Measurements from ENCODE around the gene ENO1. TPM values are rescaled to one million over a fixed set of nuclear protein-coding genes. Genes with fewer than 3 reads are reported as not detected.

ENO1 gene
- total and polyA plus RNA-seq, 9 of the 15 experiments (the other 6 are each of a cell fraction or from before 2014, with no cell fraction given): 2,249 to 7,472 (median 2,868) TPM

DNA sequence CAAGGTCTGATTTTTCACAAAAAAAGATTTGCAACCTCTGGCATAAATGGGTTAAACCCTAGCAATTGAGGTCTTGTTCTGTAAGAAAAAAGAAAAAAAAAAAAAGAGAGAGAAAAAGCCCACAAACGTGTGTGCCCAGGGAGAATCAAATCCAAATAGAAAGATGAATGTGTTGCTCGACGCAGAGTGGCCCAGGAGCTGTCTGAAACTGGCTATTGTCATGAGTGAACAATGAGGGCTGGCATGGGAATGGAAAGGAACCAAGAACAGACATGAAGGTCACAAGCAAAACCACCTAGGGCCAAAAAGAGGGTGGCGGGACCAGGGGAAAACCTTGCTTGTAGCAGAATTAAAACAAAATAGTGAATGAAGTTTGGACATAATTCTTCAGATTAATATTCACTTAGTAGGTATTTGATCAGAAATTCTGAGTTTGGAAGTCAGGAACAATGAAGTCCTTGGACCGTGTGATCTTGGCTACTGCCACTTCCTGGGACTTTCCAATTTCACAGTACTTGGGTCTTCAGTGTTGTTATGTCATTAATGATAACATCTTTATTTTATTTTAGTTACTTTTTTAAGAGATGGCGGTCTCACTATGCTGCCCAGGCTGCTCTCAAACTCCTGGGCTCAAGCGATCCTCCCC, 3.1 kb downstream of the ENO1 start (continued):
- TF ChIP-seq, protein P1, sequence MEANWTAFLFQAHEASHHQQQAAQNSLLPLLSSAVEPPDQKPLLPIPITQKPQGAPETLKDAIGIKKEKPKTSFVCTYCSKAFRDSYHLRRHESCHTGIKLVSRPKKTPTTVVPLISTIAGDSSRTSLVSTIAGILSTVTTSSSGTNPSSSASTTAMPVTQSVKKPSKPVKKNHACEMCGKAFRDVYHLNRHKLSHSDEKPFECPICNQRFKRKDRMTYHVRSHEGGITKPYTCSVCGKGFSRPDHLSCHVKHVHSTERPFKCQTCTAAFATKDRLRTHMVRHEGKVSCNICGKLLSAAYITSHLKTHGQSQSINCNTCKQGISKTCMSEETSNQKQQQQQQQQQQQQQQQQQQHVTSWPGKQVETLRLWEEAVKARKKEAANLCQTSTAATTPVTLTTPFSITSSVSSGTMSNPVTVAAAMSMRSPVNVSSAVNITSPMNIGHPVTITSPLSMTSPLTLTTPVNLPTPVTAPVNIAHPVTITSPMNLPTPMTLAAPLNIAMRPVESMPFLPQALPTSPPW (CRISPR knock-in tag; IDR thresholded peaks at IDR 0.05): no peak
- TF ChIP-seq, protein P2, sequence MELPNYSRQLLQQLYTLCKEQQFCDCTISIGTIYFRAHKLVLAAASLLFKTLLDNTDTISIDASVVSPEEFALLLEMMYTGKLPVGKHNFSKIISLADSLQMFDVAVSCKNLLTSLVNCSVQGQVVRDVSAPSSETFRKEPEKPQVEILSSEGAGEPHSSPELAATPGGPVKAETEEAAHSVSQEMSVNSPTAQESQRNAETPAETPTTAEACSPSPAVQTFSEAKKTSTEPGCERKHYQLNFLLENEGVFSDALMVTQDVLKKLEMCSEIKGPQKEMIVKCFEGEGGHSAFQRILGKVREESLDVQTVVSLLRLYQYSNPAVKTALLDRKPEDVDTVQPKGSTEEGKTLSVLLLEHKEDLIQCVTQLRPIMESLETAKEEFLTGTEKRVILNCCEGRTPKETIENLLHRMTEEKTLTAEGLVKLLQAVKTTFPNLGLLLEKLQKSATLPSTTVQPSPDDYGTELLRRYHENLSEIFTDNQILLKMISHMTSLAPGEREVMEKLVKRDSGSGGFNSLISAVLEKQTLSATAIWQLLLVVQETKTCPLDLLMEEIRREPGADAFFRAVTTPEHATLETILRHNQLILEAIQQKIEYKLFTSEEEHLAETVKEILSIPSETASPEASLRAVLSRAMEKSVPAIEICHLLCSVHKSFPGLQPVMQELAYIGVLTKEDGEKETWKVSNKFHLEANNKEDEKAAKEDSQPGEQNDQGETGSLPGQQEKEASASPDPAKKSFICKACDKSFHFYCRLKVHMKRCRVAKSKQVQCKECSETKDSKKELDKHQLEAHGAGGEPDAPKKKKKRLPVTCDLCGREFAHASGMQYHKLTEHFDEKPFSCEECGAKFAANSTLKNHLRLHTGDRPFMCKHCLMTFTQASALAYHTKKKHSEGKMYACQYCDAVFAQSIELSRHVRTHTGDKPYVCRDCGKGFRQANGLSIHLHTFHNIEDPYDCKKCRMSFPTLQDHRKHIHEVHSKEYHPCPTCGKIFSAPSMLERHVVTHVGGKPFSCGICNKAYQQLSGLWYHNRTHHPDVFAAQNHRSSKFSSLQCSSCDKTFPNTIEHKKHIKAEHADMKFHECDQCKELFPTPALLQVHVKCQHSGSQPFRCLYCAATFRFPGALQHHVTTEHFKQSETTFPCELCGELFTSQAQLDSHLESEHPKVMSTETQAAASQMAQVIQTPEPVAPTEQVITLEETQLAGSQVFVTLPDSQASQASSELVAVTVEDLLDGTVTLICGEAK (IDR thresholded peaks at IDR 0.05): no peak
- TF ChIP-seq, protein P2 (CRISPR knock-in tag; IDR thresholded peaks at IDR 0.05): no peak
- no peak for TF ChIP-seq PHF21A (IDR thresholded peaks at IDR 0.05; ENCODE audit: borderline replicate concordance, low read depth)
- TF ChIP-seq BCL6 (CRISPR knock-in tag; IDR thresholded peaks at IDR 0.05): no peak
- 0 out of 2 replicates have a peak, but pooled peaks have one; percentile 59 for TF ChIP-seq POLR2AphosphoS2 (IDR thresholded peaks at IDR 0.05; ENCODE audit: low read length)
- TF ChIP-seq, protein P3, sequence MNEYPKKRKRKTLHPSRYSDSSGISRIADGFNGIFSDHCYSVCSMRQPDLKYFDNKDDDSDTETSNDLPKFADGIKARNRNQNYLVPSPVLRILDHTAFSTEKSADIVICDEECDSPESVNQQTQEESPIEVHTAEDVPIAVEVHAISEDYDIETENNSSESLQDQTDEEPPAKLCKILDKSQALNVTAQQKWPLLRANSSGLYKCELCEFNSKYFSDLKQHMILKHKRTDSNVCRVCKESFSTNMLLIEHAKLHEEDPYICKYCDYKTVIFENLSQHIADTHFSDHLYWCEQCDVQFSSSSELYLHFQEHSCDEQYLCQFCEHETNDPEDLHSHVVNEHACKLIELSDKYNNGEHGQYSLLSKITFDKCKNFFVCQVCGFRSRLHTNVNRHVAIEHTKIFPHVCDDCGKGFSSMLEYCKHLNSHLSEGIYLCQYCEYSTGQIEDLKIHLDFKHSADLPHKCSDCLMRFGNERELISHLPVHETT (CRISPR knock-in tag; conservative IDR thresholded peaks at IDR 0.05 in 1 of 2, IDR thresholded peaks at IDR 0.05 in 1 of 2): 0 out of 4 replicates have a peak, but pooled peaks of 1 of the 2 experiments have one; percentile 38
- no peak for TF ChIP-seq CHCHD3 (CRISPR knock-in tag; IDR thresholded peaks at IDR 0.05)
- no peak; the same call in 1 of the 2 replicates for TF ChIP-seq RBFOX2 (IDR thresholded peaks at IDR 0.05; ENCODE audit: low read depth, low read length)
- no peak for TF ChIP-seq YBX1 (IDR thresholded peaks at IDR 0.05)
- TF ChIP-seq NFIC (IDR thresholded peaks at IDR 0.05): no peak
- TF ChIP-seq ZNF57 (CRISPR knock-in tag; IDR thresholded peaks at IDR 0.05): no peak
